Activated T-helper 17 cell treated with anti-CD3 and anti-CD28 coated beads, Interleukin-2, amount 50 U/mL, for 72 hours (primary cell): ENCODE measurements around the gene MAGI1. TPM values are rescaled to one million over a fixed set of nuclear protein-coding genes. Genes with fewer than 3 reads are reported as not detected.

ENCODE experiments used
- ATAC-seq: fragments of 150-1000 bp; cut with Tn5 transposase; replicated peaks from 2 replicates; pipeline ENCODE4 v1.10.0; 2021; ENCODE audit warnings: mild to moderate bottlenecking, moderate library complexity
- H3K27ac Mint-ChIP-seq: one replicate; pipeline ENCODE4 v1.8.0; 2022; ENCODE audit warnings: mixed read lengths
- H3K27me3 Mint-ChIP-seq: one replicate; pipeline ENCODE4 v1.8.0; 2022; ENCODE audit warnings: mixed read lengths
- H3K36me3 Mint-ChIP-seq: one replicate; pipeline ENCODE4 v1.8.0; 2022; ENCODE audit warnings: low read depth, mild to moderate bottlenecking, mixed read lengths
- H3K4me1 Mint-ChIP-seq: one replicate; pipeline ENCODE4 v1.8.0; 2022; ENCODE audit warnings: mixed read lengths
- H3K4me3 Mint-ChIP-seq: one replicate; pipeline ENCODE4 v1.8.0; 2022; ENCODE audit warnings: mild to moderate bottlenecking, mixed read lengths
- H3K9me3 Mint-ChIP-seq: one replicate; pipeline ENCODE4 v1.8.0; 2022; ENCODE audit warnings: mixed read lengths
- total RNA-seq, 2 donors: library from RNA; stranded (reverse); gene quantifications; one replicate each; pipeline ENCODE4 v1.2.3, GENCODE V29; 2022

Gene MAGI1
- total RNA-seq, 2 donors from 2014 or later = 0.06 TPM; not detected in 1

DNA sequence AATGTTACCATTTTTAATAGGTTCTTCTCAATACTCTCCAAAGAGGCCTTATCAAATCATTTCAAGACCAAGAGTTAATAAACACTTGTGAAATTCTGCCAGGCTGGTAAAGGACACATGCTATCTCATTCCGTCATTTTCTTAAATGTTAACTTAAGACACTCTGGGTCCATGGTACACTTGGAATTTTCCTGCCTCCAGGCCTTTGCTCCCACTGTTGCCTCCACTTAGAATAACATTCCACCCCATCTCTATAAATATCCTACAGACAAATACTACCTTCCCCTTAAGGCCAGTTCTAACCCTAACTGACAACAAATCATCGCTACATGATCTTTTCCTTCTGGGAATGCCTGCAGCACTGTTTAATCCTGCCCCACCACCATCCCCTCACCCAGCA, 24.1 kb downstream of the MAGI1 start:
- no peaks in the 10 kb centered on the region for H3K4me1 Mint-ChIP-seq
- H3K27ac Mint-ChIP-seq = no peak overlapping the region
- no peak for ATAC-seq
- H3K27me3 Mint-ChIP-seq = no peaks in the 10 kb centered on the region
- H3K36me3 Mint-ChIP-seq = no peaks in the 10 kb centered on the region
- no peaks in the 10 kb centered on the region for H3K9me3 Mint-ChIP-seq
- no peak overlapping the region for H3K4me3 Mint-ChIP-seq

DNA sequence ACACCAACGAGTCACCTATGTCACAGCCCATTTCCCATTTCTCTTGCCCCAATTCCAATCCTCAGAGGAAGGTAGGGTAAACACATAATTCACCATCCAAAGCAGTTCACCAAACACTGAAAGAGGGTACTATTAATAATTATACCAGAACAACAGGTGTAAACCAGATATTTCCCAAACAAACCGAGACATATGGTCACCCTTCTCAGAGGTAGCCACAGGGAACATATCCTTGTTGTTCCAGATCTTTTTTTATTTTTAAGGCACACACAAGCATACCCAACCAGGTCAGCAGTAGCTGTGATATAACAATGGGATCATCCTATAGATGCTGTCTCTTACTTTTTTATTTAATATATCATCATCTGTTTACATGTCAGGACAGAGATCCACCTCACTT, 24.7 kb downstream of the MAGI1 start:
- Mint-ChIP-seq H3K27me3 (no peaks in the 10 kb centered on the region), H3K4me1 (no peaks in the 10 kb centered on the region), H3K36me3 (no peaks in the 10 kb centered on the region), H3K27ac (no peak overlapping the region), H3K4me3 (no peak overlapping the region), H3K9me3 (no peaks in the 10 kb centered on the region)
- ATAC-seq = no peak

DNA sequence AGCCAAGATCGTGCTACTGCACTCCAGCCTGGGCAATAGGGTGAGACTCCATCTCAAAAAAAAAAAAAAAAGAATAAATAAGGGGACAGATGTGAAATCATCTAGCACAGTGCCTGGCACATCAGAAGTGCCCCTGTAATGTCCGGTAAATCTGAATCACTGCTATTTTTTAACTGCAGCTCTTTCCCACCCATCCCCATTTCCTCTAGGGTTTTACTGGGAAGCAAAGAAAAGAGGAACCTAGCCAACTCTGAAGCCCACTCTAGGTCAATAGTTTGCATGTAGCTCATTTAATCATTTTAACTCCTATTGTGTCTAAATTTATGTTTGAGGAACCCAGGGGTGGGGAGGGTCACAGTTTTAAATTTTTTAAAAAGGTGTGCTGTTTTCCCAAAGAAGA, 26.0 kb downstream of the MAGI1 start:
- H3K27ac Mint-ChIP-seq = no peak overlapping the region
- peaks cover 3% of the 10 kb centered on the region for H3K9me3 Mint-ChIP-seq
- no peaks in the 10 kb centered on the region for H3K4me1 Mint-ChIP-seq
- no peak overlapping the region for H3K4me3 Mint-ChIP-seq
- no peaks in the 10 kb centered on the region for H3K36me3 Mint-ChIP-seq
- no peak for ATAC-seq
- peaks cover 9% of the 10 kb centered on the region for H3K27me3 Mint-ChIP-seq

DNA sequence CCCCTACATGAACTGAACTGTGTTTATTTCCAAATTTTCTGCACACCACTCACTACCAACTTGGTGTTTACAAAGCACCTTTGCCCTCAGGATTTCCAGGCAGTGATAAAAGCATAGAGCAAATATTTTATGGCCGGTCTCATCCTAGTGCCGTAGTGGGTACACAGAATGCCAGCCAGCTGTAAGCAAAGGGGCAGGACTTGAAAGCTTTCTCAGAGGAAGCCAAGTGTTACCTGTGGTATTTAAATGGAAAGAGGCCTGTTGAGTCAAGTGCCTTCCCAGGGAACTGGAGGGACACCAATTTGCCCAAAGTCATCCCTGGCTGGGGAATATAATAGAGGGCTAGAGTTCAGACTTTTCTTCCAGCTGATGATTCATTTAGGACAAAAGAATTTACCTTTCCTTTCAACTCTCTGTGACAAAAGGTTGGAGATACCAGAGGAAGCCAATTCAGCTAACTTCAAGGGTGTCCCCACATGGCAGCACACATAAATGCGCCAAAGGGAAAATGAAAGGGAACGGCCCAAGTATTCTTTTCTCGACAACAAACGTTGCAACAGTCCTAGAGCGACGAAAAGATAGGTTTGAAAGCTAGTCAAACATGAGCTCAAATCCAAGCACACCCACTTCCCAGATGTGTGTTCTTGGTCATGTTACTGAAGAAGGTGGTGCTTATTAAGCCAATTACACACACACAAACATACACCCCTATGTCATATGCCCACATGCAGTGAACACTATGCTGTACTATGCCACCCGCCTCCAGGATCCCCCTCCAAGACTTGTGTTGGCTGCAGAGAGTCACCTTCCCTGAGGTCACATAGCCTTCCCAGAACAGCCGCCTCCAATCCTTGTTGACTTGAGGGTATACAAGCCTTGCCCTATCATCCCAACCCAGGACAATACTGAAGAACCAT, 27.7 kb downstream of the MAGI1 start:
- ATAC-seq = no peak
- peaks cover 9% of the 10 kb centered on the region for H3K27me3 Mint-ChIP-seq
- no peaks in the 10 kb centered on the region for H3K4me1 Mint-ChIP-seq
- no peaks in the 10 kb centered on the region for H3K36me3 Mint-ChIP-seq
- H3K27ac Mint-ChIP-seq = no peak overlapping the region
- no peak overlapping the region for H3K4me3 Mint-ChIP-seq
- peaks cover 3% of the 10 kb centered on the region for H3K9me3 Mint-ChIP-seq

DNA sequence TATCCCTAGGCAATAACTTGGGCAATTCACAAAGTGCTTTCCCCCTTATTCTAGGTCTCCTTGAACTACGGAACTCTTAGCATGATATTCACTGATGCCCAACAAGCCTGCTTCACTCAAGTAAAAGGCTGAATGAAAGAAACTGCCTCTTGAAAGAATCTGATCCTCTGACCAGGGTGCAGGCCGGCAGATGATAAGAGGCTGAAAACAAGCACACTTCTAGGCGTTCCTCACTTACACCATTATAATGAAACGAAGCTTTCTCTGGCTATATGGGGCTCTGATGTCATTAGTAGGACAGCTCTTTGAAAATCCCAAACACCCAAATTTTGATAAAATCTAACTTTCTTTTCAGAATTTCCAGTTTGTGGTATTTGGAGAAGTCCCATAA, 28.4 kb downstream of the MAGI1 start:
- Mint-ChIP-seq H3K9me3 (peaks cover 3% of the 10 kb centered on the region), H3K27me3 (peaks cover 9% of the 10 kb centered on the region), H3K4me3 (no peak overlapping the region), H3K27ac (no peak overlapping the region), H3K4me1 (no peaks in the 10 kb centered on the region), H3K36me3 (no peaks in the 10 kb centered on the region)
- no peak for ATAC-seq

DNA sequence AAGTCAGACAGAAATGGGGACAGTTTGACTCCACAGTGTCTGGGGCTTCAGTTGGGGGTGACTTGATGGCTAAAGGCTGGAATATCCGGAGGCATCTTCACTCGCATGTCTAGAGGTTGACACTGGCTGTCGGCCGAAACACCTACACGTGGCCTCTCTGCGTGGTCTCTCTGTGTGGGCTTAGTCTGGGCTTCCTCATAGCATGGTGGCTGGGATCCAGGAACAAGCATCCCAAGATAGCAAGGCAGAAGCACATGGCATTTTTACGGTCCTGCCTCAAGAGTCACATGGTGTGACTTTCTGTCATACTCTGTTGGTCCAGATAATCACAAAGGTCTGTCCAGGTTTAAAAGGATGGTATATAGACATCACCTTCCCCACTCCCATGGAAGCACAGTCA, 34.5 kb downstream of the MAGI1 start:
- no peaks in the 10 kb centered on the region for H3K4me1 Mint-ChIP-seq
- H3K27ac Mint-ChIP-seq = no peak overlapping the region
- peaks cover 18% of the 10 kb centered on the region for H3K27me3 Mint-ChIP-seq
- no peak for ATAC-seq
- H3K9me3 Mint-ChIP-seq = peaks cover 3% of the 10 kb centered on the region
- no peaks in the 10 kb centered on the region for H3K36me3 Mint-ChIP-seq
- no peak overlapping the region for H3K4me3 Mint-ChIP-seq

DNA sequence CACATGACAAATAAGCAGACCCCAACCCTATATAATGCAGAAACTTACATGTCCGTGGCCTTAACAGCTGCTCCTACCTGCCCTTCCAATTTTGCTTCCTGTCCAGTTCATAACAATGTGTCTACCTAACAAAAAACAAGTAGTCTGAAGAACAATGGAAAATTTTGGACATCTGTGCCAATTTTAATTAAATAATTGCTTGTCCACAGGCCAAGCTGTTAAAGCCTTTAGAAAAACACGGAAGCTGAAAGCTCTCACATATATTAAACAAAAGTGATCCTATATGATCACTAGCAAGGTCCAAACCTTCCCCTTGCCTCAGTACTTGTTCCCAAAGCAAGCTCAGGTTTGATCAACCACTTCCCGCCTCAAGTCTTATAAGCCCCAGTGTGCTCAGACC, 37.1 kb downstream of the MAGI1 start:
- H3K36me3 Mint-ChIP-seq = no peaks in the 10 kb centered on the region
- ATAC-seq = no peak
- no peaks in the 10 kb centered on the region for H3K4me1 Mint-ChIP-seq
- H3K27me3 Mint-ChIP-seq = peaks cover 9% of the 10 kb centered on the region
- H3K4me3 Mint-ChIP-seq = no peak overlapping the region
- H3K27ac Mint-ChIP-seq = no peak overlapping the region
- H3K9me3 Mint-ChIP-seq = no peaks in the 10 kb centered on the region

DNA sequence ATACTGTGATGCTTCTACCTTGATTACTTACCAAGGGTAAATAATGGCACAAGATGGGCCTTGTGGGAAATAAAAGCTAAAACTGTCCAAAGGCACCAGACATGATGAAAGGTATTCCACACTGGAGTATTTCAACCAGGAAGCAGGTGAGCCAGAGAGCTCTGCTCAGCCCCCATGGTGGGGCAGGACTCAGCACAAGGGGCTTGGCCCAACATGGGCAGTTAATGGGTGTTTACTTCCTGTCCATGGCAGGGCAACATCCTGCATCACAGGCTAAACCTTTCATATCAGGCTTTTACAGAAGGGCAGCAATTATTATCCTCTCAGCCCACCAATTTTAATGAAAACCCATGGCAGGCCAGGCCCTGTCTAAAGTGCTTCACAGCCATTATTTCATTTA, 38.2 kb downstream of the MAGI1 start:
- peaks cover 9% of the 10 kb centered on the region for H3K27me3 Mint-ChIP-seq
- ATAC-seq = no peak
- H3K9me3 Mint-ChIP-seq = no peaks in the 10 kb centered on the region
- H3K27ac Mint-ChIP-seq = no peak overlapping the region
- no peaks in the 10 kb centered on the region for H3K36me3 Mint-ChIP-seq
- no peaks in the 10 kb centered on the region for H3K4me1 Mint-ChIP-seq
- H3K4me3 Mint-ChIP-seq = no peak overlapping the region

DNA sequence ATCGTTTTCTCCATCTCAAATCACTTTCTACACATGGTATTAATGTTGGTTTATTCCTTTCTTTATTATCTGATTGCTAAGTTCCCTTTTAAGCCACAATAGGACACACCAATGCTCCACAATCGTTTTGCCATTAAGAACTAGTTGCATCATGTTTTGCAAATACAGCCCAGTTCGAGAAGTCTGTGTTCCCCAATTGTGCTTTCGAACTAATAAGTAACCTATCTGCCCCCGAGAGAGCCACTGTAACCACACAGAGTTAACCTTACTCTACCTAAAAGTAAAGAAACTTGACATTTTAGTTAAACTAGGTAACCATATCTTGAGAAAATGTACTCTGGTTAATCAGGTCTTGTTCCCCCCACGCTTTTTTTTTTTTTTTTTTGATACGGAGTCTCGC, 39.1 kb downstream of the MAGI1 start:
- no peaks in the 10 kb centered on the region for H3K4me1 Mint-ChIP-seq
- H3K9me3 Mint-ChIP-seq = no peaks in the 10 kb centered on the region
- H3K27ac Mint-ChIP-seq = no peak overlapping the region
- ATAC-seq = no peak
- H3K36me3 Mint-ChIP-seq = no peaks in the 10 kb centered on the region
- no peak overlapping the region for H3K4me3 Mint-ChIP-seq
- H3K27me3 Mint-ChIP-seq = peaks cover 9% of the 10 kb centered on the region

DNA sequence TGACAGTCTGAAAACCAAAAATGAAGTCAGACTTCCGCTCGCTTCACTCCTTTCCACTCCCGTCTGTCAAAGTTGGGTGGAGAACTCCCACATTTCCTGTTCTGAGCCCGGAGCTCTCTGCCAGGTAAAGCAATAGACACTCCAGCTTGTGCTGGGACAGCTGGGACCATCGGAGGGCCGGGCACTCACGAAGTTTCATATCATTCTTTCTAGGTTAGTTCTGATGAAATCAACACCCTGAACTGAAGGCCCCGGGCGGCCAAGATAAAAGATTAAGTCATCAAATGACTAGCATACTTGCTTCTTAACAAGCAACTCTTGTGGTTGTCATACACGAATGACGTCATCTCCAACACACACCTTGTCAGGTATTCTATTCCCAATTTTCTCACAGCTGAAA, 42.1 kb downstream of the MAGI1 start:
- no peaks in the 10 kb centered on the region for H3K4me1 Mint-ChIP-seq
- no peaks in the 10 kb centered on the region for H3K36me3 Mint-ChIP-seq
- no peak overlapping the region for H3K27ac Mint-ChIP-seq
- no peak overlapping the region for H3K4me3 Mint-ChIP-seq
- no peaks in the 10 kb centered on the region for H3K9me3 Mint-ChIP-seq
- no peak for ATAC-seq
- H3K27me3 Mint-ChIP-seq = peaks cover 4% of the 10 kb centered on the region

DNA sequence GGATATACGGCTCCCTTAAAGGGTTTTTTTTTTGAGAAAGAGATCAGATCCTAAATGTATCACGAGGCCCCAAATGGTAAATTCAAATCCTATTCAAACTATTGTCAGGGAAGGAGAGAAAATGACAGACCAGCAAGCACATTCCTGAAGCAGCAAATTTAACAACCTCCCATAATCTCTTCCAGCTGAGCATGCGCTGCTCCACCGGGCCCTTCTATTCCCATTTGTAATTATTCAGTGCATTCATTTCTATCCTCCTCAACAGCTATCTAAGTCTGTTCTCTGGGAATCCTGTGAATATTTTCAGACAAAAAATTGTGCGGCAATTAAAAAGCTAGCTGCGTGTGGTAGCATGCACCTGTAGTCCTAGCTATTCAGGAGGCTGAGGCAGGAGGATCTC, 43.2 kb downstream of the MAGI1 start:
- Mint-ChIP-seq H3K36me3 (no peaks in the 10 kb centered on the region), H3K9me3 (no peaks in the 10 kb centered on the region), H3K27ac (no peak overlapping the region), H3K4me3 (no peak overlapping the region), H3K27me3 (peaks cover 7% of the 10 kb centered on the region), H3K4me1 (no peaks in the 10 kb centered on the region)
- ATAC-seq = no peak

DNA sequence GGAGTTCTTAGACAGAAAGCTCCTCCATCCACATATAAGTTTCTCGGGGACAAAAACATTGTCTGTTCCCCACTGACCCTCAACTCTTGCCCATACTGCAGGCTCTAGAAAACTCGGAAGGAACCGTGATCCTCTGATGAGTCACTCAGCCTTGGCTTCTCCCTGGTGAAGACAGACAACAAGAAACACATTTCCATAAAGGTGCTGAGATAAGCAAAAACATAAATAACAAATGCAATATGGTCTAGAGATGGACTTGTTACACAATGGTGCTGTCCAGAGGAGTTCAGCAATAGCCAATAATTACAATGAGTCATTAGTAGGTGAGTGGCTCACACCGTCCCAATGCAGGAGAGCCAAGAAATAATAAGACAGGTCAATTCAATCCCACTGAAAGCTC, 43.7 kb downstream of the MAGI1 start:
- no peaks in the 10 kb centered on the region for H3K4me1 Mint-ChIP-seq
- peaks cover 8% of the 10 kb centered on the region for H3K27me3 Mint-ChIP-seq
- H3K4me3 Mint-ChIP-seq = no peak overlapping the region
- no peaks in the 10 kb centered on the region for H3K36me3 Mint-ChIP-seq
- no peak overlapping the region for H3K27ac Mint-ChIP-seq
- H3K9me3 Mint-ChIP-seq = no peaks in the 10 kb centered on the region
- no peak for ATAC-seq

DNA sequence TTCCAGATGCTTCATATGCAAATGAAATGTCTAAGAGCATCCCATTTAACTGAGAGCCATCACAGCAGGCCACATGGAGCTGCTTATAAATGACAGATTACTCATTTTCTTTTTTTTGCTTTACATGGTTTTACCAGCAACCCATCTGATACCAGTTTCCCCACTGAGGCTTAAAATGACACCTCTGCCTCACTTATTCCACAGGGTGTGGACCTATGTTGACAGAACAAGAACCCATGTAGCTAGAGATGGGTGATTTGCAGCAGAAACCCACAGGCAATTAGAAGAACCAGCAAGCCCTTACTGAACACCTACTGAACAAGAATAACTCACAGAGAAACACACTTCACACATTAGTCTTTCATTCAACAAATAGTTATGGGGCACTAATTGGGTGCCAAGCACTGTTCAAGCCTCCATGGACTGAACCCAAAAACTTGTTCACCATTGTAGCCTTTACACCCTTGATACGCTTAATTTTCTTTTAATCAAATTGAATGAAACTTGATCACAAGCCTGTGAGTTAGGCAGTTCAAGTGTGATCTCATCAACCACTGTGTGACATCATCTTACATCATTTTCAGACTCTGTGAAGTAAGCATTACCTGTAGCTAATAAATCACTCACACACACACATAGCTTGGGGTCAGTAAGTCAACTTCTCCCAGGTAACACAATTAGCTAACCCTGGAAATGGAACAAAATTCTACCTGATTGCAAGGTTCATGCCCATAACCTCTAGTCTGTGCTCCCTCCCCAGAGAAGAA, 45.4 kb downstream of the MAGI1 start:
- Mint-ChIP-seq H3K36me3 (no peaks in the 10 kb centered on the region), H3K27me3 (peaks cover 15% of the 10 kb centered on the region), H3K4me3 (no peak overlapping the region), H3K4me1 (no peaks in the 10 kb centered on the region), H3K27ac (no peak overlapping the region), H3K9me3 (no peaks in the 10 kb centered on the region)
- ATAC-seq = peak; percentile 34

DNA sequence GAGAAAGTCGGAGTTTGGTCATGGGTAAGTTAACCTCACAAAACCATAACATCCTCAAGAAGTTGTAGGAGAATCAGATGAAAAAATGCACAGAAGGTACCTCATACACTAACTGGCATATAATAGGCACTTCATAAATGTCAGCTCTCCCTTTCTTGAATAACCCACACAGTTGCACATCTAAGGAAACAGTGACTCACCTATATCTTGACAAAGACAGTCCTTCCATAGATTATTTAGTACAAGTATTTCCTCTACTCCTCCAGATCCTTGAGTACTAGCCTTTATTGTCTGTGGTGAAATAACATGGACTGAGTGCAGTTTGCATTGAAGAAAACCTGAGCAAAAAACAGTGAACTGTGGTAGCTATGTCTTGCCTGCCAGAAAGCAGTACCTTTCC, 46.6 kb downstream of the MAGI1 start:
- Mint-ChIP-seq H3K27ac (no peak overlapping the region), H3K4me1 (no peaks in the 10 kb centered on the region), H3K9me3 (no peaks in the 10 kb centered on the region), H3K27me3 (peaks cover 17% of the 10 kb centered on the region), H3K36me3 (no peaks in the 10 kb centered on the region), H3K4me3 (no peak overlapping the region)
- no peak for ATAC-seq
